22Rv1 (cell line): ENCODE measurements around the gene OAT.

ENCODE experiments used
- H3K27ac ChIP-seq: fragments of 450-650 bp; 2 replicates; pipeline ENCODE4 v1.5.1; 2017
- CTCF ChIP-seq: fragments of 450-650 bp; IDR thresholded peaks from 2 replicates; pipeline ENCODE4 v1.5.1; 2017; ENCODE audit warnings: mild to moderate bottlenecking
- ZFX ChIP-seq: fragments of 450-650 bp; IDR thresholded peaks from 2 replicates; pipeline ENCODE4 v1.6.1; 2017; ENCODE audit warnings: antibody characterized with exemption, borderline replicate concordance

OAT gene

GRCh38 chr10:124461642-124462347, 43.1 kb upstream of the OAT start, which contains the start of gene LHPP:
LHPP (plus strand) TSS chr10:124461823; CDS start chr10:124461863, 40 bp downstream.
- peak within 1 kb of the TSS; percentile 49 for H3K27ac ChIP-seq
- TF ChIP-seq ZFX (no peak), CTCF (peak; percentile 55)

DNA sequence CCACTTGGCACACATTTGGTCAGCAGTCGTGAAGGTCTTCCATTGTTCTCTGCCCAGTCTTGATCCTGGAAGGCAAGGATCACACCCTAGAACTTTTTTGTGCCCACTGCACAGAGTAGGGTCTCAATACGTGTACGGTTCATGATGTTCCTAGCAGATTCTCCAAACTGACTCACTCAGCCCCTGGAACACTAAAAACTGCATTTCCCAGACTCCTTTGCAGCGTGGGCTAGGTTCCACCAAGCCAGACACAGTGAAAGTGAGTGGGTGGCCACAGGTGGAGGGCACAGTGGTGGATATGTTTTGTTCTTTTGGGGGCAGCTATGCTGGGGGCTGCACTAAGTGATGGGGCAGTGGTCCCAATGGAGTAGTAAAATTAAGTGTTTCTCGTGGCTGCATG, 41.4 kb upstream of the OAT start:
- no peak overlapping the region for H3K27ac ChIP-seq
- TF ChIP-seq CTCF, result no peak

GRCh38 chr10:124459395-124459794, 40.7 kb upstream of the OAT start:
- no peak overlapping the region for H3K27ac ChIP-seq
- TF ChIP-seq CTCF (no peak), ZFX (no peak)

DNA sequence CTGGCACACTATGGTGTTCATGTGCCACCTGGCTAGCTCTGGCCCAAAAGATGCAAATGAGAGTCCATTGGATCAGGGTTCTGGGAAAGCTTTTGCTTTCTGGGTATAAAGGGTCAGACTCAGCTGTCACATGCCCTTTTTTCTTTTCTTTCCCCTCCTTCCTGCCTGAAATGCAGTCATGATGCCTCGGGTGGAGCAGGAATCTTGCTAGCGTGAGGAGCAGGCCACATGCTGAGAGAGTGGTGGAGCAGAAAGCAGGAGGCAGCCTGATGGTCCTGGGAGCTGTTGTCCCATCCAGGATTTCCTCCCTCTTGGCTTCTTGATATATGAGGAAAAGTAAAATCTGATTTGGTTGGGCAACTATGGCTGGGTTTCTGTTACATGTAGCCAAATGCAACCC, 40.2 kb upstream of the OAT start:
- no peak overlapping the region for H3K27ac ChIP-seq

GRCh38 chr10:124458473-124458872, 39.8 kb upstream of the OAT start:
- no peak for TF ChIP-seq CTCF
- no peak for TF ChIP-seq ZFX
- no peak overlapping the region for H3K27ac ChIP-seq

More for the DNA sequence above, 40.2 kb upstream of the OAT start:
- TF ChIP-seq CTCF (no peak), ZFX (no peak)

GRCh38 chr10:124455441-124455840, 36.7 kb upstream of the OAT start:
- TF ChIP-seq ZFX (no peak), CTCF (no peak)
- H3K27ac ChIP-seq, result no peak overlapping the region

DNA sequence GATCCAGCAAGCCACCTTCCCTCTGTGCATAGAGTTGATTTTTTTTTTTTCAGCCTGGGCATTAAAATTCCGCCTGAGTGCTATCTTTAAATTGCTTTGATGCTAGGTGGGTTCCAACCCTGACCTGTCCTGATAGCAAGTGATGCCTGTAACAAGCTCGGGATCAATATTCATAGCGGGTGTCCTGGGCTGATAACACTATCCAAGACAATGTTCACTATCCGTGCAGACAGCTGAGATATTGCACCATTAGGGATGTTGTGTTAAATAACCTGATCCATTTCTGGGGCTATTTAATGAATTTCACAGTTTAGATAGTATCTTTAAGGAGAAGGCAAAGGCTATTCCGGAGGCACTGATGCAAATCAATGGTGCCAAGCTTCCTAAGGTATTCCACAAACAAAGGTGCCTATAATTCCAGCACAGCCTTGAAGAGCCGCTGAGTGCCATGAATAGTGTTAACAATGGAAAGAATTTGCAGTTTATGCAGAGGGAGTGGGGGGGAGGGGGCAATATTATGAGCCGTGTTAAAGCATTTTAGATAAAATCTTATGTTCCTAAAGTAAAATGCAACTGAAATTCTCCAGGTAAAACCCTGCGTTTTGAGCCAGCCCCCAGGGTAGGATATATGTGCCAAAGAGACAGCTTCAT, 35.4 kb upstream of the OAT start:
- TF ChIP-seq CTCF (no peak), ZFX (no peak)

More for the DNA sequence above, 35.4 kb upstream of the OAT start:
- H3K27ac ChIP-seq, result no peak overlapping the region
